CD4-positive, alpha-beta T cell treated with Interleukin-6 at 100 ng/mL for 8 hours (primary cell): ENCODE data around the gene CEP95.
"Not testable (repeated sequence)": the region's sequence is repeated elsewhere in the genome, so short reads cannot be mapped to it uniquely, and the experiment has no call there.

Experiments used
- DNase-seq: peaks from one replicate; pipeline ENCODE4 v3.0.0-alpha.2; 2020; ENCODE audit warnings: mixed read lengths, low spot score

CEP95 gene

DNA sequence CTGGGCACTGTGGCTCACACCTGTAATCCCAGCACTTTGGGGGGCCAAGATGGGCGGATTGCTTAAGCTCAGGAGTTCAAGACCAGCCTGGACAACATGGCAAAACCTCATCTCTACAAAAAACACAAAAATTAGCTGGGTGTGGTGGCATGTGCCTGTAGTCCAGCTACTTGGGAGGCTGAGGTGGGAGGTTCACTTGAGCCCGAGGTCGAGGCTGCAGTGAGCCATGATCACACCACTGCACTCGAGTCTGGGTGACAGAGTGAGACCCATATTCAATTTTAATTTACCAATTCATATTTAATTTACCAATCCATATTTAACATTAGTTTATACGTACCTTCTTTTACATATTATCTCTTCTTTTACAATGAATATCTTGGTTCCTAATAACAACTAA lies 11.5 kb upstream of the CEP95 start:
- not testable (repeated sequence) for DNase-seq

DNA sequence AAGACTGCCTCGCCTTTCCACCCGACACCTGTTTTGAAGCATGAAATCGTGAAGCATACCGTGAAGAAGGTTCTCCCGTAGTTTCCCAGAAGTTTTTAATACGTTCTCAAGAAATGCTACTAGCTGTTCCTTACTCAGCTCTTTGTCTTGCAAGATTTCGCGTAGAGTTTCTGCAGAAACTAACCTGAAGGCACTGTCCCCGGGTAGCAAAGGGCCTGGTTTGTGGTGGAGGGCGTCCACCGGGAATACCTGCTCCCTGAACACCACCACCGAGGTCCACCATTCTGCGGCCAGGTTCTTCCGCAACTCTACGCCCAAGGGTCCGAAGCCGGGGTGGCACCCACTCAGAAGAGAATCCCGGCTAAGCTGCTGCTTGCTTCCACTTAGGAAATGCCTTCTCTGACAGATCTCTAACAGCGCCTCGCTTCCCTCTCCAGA lies 10.4 kb upstream of the CEP95 start:
- no peak for DNase-seq

DNA sequence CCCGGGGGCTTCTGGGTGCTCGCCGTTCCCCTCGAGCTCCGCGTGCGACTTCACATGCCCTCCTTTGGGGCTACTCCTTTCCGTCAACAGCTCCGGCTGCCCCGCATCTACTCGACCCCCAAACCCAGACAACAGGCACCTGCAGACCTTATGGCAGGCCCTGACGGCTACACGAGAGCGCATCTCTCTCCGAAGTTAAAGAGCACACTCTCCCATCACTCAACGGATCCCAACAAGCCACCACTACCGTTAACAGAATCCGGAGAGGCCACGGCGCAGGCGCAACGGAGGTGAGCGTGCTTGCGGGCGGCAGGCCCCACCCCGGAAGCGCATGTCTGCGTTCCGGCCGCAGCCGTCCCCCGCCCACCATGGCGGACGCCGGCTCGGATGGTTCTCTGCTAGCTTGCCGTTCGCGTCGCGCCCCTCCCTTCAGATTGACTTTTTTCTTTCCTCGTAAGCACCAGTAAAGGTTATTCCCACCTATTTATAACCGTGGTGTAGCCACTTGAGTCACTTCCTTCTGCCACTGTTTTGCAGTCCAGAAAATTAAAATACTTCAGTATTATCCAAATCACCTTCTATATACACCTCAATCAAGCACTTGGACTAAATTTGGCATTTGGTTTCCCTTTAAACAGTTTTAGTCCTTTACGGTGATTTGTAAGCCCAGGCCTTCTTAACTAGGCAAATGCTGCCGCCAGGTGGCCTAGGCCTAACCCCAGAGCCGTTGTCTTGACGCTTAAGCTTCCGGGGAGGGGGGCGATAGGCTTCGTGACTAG lies 9.8 kb upstream of the CEP95 start, which contains the start of gene POLG2:
POLG2 (minus strand) TSS at position 269 of the 779 bp plus-strand sequence; CDS start at position 183, 86 bp downstream.
- DNase-seq, result peak; percentile 94

DNA sequence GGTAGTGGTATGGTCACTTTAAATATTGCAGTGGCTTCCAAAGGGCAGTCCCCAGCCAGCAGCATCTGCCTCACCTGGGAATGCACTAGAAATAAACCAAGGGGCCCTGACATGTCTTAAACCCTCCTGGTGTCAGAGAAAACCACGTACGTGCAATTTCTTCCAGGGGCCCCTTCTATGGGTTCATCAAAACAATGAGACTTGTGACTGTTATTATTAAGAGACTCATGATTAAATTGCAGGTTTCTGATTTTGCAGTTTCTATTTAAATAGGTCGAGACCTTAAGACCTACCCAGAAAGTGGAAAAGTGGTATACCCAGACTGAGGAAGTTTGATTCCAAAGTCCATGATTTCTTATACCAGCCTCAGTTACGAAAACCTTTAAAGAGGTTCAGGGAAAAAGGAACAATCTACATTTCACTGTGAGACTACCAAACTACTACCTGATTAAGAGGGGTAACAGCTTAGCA lies 9.2 kb upstream of the CEP95 start:
- DNase-seq, result no peak

DNA sequence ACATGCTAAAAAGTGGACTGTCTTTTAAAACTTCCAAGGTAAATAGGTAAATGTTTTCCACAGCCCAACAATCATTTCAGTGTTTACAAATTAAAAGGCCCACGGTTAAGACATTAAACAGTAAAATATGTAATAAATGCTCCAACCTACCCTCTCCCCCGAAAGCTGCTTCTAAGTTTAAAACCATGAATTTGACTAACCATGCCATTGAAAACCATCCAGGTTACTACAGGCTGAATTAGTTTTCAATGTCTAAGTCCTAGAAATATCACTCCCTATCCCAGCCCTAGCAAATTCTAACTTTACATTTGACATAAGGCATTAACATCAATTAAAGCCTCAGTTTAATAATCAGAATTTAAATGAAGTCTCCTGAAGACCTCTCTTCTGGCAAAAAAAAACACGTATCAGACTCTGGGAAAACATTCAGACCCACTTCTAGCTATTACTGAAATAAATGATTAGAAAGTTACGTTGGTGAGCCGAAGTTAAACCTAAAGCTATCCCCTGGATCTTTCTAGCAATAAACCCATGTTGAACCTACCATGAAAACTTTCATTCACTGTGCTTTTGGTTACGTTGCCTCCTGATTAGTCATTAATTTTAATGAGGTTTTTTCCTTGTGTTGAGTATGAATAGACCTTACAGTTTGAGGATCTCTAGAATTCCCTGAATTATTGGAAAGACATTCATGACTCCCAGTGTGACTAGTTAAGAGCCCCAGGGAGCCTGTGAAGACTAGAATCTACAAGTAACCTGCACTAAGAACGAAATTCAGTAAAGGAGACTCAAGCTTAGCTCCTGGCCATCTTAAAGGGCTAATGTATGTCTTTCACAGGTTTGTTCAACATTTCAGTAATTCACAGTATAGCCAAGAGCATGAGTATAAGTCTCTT lies 8.2 kb upstream of the CEP95 start:
- DNase-seq, result no peak

DNA sequence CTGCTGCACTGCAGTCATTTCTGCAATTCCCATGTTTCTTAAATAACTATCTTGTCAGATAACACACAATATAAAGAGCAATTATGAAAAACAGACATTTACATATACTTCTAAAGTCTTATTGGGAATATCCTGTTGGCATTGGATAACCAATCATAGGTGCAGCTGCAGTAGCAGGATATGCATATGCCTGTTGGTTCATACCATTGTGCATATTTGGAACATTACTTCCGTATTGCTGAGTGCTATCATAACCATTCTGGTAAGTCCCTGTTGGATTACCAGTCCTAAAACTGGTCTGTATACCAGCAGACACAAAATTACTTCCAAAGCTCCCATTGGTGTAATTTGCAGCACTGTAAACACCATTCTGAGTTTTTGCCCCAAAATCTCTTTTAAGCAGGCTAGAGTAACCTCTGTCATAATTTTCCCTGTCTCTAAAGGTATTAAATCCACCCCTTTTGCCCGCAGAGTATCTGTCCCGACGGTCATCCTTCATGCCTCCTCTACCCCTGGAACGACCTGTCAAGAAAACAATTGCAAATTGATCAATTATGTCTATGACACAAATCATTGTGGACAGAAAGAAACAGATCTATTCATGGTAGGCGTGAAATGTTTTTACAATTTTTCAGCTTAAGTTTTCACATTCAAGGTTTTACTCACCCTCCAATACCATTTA lies 6.8 kb upstream of the CEP95 start:
- DNase-seq, result no peak

DNA sequence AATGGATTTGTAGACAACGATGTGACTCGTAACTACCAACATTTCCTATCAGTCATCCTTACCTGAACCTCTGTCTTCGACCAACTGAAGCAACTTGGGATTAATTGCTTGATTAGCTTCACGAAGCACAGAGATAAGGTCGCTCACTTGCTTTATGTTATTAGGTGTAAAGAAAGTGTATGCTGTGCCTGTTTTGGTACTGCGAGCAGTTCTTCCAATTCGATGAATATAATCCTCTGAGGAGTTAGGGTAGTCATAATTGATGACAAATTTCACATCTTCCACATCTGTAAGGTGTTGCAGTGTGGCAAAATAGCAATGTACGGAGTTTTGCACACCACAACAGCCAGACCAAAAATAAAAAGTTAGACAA lies 6.3 kb upstream of the CEP95 start:
- DNase-seq, result no peak

DNA sequence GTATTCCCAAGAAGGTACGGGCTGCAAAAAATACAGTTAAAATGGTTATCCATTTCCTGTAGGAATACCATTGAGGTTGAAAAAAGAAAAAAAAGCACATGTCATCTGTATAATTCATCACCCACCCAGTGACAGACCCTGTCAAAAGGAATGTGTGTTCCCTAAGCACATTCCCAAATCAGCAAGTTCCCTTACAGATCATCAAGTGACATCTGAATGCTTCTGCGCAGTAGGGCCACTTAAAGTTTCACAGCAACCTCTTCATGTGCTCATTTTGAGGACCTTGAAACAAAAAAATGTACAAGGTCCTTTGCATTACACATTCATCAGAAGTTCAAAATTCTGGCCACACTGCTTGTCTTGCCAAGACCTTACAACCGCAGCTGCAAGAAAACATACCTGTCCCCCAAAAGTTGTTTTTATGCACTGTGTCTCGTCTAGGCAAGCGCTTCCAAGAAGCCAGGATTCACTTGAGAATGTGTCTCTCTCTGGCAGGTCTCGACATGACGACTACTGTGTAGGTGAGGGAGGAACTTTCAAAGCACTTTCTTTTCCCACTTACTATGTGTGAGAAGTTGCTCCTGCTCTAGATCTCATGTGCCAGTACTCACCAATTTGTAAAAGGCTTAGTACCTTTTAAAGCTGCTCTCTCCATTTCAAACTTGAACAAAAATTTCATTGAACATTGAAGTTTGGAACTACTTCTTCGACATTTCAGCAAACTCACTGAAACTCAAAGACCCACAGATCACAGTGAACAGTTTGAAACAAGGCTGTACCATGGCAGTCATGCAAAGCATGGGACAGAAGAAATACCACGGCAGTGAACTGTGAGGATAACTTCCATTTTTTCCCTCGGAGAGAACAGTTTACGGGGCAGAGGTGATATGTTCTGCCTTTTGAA lies 5.7 kb upstream of the CEP95 start:
- no peak for DNase-seq

DNA sequence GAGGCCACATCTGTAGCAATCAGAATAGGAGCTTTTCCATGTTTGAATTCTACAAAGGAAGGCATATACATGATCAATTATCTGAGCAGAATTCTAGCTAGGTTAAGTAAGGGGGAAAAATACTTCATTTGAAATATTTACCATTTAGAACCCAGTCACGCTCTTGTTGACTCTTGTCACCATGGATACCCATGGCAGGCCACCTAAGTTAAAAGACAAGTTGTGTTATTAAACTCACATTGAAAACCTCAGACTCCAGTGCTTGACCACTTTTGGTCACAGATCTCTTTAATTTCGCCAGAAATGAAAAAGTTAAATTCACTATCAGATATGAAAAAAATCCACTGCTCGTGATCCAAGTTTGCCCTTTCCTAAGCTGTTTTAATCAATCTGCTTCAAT lies 4.8 kb upstream of the CEP95 start:
- no peak for DNase-seq

DNA sequence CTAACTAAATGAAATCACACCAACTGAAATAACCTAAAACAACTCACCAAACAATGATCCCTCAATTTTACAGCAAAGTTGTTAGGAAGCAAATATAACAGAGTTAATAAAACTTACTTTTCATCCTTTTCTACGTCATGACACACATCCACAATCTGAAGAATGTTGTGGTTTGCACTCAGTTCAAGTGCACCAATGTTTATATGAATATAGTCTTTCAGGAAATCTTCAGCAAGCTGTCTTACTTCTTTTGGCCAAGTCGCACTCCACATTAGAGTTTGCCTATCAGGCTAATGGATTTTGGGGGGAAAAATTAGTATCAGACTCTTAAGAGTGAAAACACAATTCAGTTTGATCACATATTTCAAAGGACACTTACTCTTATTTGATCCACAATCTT lies 4.0 kb upstream of the CEP95 start:
- no peak for DNase-seq

DNA sequence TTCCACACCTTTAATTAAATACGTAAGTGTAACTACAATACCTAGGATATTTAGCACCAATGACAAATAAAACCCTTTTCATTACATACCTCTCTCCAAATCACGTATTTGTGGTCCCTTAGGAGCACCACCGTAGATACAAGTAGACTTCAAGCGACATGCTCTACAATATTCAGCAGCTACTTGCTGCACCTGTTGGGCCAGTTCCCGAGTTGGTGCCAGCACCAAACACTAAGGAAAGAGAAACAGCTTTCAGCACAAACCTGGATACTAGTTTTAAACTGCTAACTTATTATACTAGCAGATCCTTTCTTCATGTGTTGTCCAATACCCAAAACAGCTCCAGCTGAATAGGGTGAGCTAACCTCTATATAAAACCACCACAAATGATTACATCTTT lies 3.4 kb upstream of the CEP95 start:
- DNase-seq, result no peak

DNA sequence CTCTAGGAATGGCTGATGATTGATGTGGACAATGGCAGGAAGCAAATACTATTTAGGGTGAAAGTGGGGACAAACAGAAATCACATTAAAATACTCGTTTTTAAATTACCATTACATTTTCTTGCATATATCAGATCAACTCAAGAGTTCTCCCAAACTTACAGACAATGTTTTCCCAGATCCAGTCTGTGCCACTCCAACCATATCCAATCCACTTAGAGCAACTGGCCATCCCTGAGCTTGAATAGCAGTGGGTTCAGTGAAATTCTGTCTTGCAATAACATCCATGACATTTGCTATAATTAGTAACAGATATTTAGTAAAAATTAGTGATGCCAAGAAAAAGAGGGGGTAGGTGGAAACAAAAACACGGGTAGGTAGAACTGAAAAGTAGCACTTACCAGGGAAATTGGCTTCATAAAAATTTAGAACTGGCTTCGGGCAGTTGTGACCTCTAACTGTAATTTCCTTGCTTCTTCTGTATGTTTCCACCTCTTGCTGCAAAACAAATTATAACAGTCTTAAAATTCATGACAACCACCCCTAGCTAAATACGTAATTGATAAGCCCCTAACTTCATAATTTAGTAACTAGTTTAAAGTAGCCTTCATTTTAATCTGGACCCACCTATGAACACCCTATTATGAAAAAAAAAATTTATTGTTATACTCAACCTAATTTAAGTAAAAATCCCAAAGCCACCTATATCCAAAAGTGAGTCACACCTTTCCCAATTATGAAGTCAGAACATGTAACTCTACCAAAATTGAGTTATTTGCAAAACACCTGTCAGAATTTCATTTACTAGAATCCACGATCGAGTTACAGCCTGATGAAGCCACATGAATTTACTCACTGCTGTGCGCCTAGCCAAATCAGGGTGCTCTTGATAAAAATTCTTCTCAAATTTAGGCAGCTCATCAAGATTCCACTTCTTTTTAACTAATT lies 2.7 kb upstream of the CEP95 start:
- no peak for DNase-seq

DNA sequence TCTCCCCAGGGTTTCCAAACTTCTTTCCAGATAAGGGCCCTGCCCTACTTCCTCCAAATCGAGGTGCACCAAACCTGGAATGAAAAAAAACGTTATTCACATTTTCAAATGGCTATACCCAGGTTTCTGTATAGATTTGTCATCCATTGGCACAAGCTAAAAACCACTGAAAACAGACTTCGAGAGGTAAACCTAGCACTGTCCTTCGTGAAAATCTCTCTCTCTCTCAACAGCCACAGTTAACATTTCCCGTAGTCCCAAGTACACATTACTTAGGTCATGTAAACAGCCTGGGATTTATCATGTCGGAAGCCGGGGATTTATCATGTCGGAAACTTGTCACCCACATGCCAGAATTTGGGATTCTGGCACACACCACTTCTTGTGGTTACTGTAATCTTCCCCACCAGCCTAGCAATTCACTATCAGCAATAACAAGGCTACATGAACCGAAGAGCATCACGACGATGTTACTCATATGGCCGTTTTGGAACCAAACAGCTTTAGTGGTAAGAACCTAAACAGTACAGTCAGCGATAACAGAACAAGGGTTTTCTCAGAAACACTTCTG lies 1.9 kb upstream of the CEP95 start:
- DNase-seq, result peak; percentile 7

DNA sequence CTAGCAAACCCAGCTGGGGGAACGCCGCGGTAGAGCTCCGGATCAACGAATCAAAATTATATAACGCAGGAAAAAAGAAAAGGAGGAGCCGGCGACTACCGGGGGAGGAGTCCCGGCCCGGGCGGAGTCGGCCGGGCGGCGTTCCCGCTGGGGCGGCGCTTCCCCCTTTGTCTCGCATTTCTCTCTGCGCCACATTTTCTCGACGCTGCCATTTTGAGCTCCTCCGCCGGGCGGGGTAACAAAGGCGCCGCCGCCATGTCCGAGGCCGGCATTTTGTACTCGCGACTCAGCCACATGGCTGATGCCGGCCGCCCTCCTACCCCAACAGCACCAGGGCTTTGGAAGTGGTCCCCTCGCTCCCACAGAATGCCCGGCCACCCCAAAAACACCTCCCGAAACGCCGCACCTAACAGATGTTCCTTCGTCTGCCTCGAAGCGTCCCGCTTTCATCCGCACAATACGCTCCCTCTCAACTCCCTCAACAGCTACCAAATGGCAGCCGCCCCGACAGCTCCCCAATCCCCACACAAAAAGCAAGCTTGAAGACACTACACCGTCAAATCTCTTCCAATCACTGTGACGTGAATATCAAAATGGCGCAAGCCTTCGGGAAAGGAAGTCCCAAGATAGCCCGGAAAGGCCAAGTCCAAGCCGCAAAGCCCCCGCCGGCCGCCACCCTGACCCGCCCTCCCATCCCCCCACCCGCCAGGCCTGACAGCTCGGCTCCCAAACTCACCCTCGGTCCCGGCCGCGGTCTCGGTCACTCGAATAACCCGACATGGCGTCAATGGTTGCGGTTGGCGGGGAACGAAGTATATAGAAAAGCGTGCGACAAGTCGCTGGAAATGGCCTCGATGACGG lies 1.2 kb upstream of the CEP95 start:
- DNase-seq, result peak; percentile 90

DNA sequence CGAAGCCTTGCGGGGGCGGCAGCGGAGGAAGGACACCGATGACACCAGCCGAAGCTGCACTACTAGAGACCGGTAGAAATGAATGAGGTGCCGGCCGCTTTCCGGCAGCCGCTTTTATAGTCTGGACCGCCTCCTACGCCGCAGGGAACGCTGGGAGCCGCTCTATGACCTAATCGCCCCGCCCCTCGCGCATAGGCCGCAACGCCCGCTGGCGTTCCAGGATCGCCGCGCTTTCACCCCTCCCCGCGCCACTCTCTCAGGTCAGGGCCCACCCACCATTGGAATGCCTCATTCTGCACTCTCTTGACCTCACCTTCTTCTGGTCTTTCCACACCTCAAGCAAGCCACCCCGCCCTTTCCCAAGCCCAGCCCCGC lies 589 bp upstream of the CEP95 start, which contains the start of gene DDX5:
DDX5 (minus strand) TSS at position 89 of the 375 bp plus-strand sequence. CDS start 170 bp downstream, outside the sequence.
- DNase-seq, result peak; percentile 97

DNA sequence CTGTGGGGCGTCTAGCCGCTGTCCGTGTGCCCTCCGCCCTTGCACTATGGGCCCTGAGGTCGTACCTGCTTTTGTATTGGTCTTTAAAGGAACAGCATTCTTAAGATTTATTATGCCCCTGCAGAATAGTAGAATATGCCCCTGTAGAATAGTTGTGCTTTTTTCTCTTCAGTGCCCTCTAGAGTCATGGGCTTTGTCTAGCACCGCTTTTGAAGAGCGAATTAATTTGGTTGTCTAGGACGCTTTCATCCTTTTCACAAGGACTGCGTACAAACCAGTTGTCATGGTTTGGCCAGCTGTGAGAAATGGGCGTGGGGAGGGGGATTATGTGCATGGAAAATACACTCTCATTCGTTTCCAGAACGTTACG lies 621 bp downstream of the CEP95 start:
- peak; percentile 64 for DNase-seq

DNA sequence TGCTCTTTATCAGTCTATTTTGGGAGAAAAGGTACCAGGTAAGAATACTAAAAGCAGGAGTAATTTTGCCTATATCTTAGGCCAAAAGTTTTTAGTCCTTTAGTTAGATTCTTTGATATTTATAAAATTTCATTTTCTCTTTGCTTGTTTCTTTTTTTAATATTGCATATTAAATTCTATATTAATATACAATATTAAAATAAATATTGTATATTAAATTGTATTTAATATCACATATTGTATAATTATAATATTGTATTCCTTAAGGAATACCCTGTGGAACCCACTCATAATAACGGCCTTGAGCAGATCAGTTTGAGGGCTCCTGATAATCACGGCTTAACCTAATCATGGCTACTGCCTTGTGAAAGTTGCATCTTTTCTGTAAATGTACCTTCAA lies 1.9 kb downstream of the CEP95 start:
- no peak for DNase-seq

DNA sequence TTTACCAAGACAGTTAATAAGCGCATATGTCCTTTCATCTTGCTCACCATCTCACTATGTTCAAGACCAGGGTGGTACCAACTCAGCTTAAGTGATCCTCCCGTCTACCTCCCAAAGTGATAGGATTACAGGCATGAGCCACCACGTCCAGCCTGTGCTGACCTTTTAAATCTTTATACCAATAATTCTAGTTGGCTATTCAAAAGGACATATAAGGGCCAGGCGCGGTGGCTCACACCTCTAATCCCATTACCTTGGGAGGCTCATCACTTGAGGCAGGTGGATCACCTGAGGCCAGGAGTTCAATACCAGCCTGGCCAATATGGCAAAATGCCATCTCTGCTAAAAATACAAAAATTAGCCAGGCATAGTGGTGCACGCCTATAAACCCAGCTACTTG lies 2.4 kb downstream of the CEP95 start:
- no peak for DNase-seq

DNA sequence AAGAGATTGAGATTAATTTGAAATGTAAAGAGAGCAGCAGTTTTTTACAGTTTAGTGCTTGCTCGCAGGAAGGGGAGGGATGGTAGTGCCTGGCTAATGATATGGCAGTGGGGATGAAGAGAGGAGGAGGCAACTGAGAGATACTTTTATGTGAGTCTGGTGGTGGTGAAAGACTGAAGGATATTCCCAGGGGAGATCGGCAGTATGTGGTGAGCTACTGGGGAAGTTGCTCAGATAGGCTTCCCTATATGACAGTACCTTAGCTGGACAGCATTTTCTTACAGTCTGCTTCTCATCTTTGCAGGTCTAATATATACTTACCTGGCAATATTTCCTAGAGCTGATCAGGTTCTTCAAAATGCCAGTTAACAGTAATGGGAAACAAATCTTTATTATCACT lies 8.6 kb downstream of the CEP95 start:
- DNase-seq, result no peak
